GM10248 (cell line): ENCODE data around the gene RNF138.

Experiments used
- CTCF ChIA-PET: fragments of 300-600 bp; sonication (Branson Sonifier 250); formaldehyde crosslinking; extraction: SDS; loops from one replicate; lab custom pipeline; 2021; ENCODE audit warnings: antibody characterized with exemption; lab: Yijun Ruan, JAX
- POLR2A ChIA-PET: fragments of 350-650 bp; sonication (Branson Sonifier 250); formaldehyde crosslinking; extraction: SDS; loops from one replicate; lab custom pipeline; 2020; ENCODE audit warnings: antibody characterized with exemption; lab: Yijun Ruan, JAX
- DNase-seq: peaks from one replicate; pipeline ENCODE4 v3.0.0; 2012; ENCODE audit errors: extremely low spot score
- CTCF ChIP-seq: IDR thresholded peaks from 2 replicates; pipeline ENCODE4 v1.5.1; 2012; ENCODE audit warnings: mild to moderate bottlenecking, low read depth; ENCODE audit errors: extremely low read depth, missing control alignments, control extremely low read depth

The RNF138 gene, protein sequence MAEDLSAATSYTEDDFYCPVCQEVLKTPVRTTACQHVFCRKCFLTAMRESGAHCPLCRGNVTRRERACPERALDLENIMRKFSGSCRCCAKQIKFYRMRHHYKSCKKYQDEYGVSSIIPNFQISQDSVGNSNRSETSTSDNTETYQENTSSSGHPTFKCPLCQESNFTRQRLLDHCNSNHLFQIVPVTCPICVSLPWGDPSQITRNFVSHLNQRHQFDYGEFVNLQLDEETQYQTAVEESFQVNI

GRCh38 chr18:32091724-32092421 lies at the start of gene RNF138:
TSS of gene RNF138 (plus strand) at chr18:32091874. CDS start at chr18:32092777, 903 bp downstream.
- DNase-seq = peak; percentile 87
- ChIA-PET POLR2A (interaction anchor here (1.5 kb wide), 1 partner anchor 149 kb away, joined by 6 read pairs; the partner anchor contains the start of gene TRAPPC8), CTCF (interaction anchor here (1.3 kb wide), 1 partner anchor 19 kb away, joined by 5 read pairs; no protein-coding TSS in a partner anchor)
- no peak for TF ChIP-seq CTCF

- TF ChIP-seq CTCF = no peak
- ChIA-PET POLR2A (no interaction called here), CTCF (interaction anchor here (1.5 to 1.7 kb wide), 2 partner anchors 18 to 30 kb away, joined by 4 to 6 read pairs; no protein-coding TSS in a partner anchor)
- DNase-seq = no peak
Measured at GRCh38 chr18:32042337-32042736, 49.3 kb upstream of the RNF138 start.

DNA sequence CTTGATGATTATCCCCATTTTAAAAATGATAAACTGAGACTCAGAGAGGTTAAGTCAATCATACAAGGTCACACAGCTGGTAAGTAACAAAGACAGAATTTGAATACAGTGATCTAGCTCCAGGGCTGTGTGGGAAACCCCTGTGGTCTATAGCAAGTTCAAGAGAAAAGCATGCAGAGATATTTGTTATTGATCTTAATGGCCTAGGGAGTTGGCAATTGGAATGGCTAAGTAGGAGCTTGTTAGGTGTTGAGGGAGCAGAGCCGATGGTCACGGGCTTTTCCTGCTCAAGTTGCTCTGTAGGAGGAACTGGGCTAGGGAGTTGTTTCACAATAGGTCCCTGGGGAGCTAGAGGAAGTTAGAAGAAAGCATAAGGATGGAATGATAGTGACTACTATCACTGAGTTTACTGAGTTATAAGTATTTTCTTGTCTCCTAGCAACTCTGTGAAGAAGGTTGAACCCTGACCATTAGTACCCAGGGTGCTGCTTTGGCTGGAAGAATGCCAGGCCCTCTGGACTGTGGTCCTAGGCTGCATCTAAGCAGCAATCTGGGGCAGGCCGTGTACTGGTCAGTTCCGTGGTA lies 43.1 kb upstream of the RNF138 start:
- ChIA-PET CTCF (interaction anchor here (1.0 to 1.1 kb wide), 2 partner anchors 18 to 26 kb away, joined by 3 to 5 read pairs; no protein-coding TSS in a partner anchor), POLR2A (interaction anchor here (0.6 kb wide), 1 partner anchor 611 kb away, joined by 4 read pairs; no protein-coding TSS in a partner anchor)
- no peak for DNase-seq
- no peak for TF ChIP-seq CTCF

GRCh38 chr18:32049393-32050171 lies 42.1 kb upstream of the RNF138 start:
- ChIA-PET POLR2A (no interaction called here), CTCF (interaction anchor here (1.0 to 1.9 kb wide), 6 partner anchors 9 to 23 kb away, joined by 3 to 6 read pairs (median 5); no protein-coding TSS in a partner anchor)
- peak; percentile 22 for DNase-seq
- TF ChIP-seq CTCF = no peak

- POLR2A ChIA-PET = no interaction called here
- CTCF ChIA-PET = interaction anchor here (1.2 kb wide), 1 partner anchor 15 kb away, joined by 5 read pairs; no protein-coding TSS in a partner anchor
- no peak for DNase-seq
- TF ChIP-seq CTCF = no peak
Measured at GRCh38 chr18:32056613-32057358, 34.9 kb upstream of the RNF138 start.
